ENCODE measurements around the gene ARID1B. TPM values are rescaled to one million over a fixed set of nuclear protein-coding genes. Genes with fewer than 3 reads are reported as not detected.

The ARID1B gene
- total RNA-seq, 1 experiment from 2014 or later, result 15.5 TPM

- DNase-seq (ENCODE audit: extremely low read depth, low read depth), result no peak
These were observed 97.9 kb downstream of the ARID1B start for GRCh38 chr6:156875062-156875461.

DNA sequence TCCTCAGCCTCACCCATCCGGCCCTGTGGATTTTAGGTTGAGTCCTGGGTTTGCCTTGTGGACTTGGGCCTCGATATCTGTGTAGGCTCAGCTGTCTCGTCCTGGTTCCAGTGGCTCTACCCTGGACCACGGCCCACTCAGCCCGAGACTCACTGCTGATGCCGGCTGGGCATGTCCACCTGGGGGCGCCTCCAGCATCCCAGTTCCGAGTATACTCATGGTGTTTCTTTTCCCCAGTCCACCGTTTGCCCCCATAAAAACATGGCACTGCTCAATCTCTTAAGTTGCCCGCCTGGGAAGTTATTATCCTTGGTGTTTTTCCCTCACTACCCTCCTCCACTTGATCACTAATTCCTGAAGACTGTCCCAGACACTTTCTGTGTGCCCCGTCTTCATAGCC is 99.1 kb downstream of the ARID1B start:
- no peak for DNase-seq (ENCODE audit: extremely low read depth, low read depth)

DNA sequence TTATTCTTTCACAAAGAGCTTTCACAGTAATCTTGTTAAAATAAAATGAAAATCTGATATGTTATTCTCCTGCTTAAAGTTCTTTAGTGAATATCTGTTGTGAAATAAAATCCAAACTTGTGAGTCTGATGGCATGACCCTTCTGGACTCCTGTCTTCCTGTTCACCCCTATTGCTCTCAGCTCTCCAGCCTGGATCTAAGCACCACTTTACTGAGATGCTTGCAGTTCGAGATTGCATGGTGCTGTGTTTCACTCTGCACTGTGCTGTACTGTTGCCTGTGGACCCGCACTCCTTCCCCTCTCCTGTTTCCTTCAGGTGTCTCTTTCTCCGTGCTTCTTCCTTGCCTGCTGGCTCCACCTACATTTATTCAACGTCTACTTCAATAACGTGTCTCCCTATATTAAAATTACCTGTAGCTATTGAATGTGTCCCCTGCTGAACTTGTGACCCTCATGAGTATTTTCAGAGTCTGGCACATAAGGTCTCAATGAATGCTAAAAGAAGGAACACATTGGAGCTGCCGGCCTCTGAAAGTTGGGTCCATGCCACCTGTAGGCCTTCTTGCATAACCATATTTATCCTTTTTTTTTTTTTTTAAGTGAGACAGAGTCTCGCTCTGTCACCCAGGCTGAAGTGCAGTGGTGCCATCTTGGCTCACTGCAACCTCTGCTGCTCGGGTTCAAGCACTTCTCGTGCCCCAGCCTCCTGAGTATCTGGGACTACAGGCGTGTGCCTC is 100.1 kb downstream of the ARID1B start:
- DNase-seq (ENCODE audit: extremely low read depth, low read depth), result no peak

GRCh38 chr6:156878681-156879080 is 101.5 kb downstream of the ARID1B start:
- DNase-seq (ENCODE audit: extremely low read depth, low read depth), result no peak

DNA sequence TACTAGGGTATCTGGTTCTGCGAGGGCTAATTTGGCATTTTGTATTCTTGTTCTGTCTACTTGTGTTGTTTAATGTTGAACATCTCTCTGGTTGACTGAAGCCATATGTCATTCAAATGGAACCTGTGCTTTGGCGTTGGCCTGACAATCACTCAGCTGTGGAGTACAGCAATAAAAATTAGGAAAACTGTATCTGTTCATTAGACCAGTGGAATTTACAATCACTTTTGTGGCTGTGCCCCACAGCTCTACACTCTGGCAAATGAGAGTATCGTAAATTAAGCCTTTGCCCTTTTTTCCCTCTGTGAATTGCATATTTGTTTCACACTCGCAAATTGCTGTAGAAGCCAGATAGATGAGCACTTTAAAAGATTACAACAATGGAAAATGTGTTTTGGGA is 102.0 kb downstream of the ARID1B start:
- DNase-seq (ENCODE audit: extremely low read depth, low read depth), result no peak

GRCh38 chr6:156879591-156879990 is 102.4 kb downstream of the ARID1B start:
- DNase-seq (ENCODE audit: extremely low read depth, low read depth), result no peak

DNA sequence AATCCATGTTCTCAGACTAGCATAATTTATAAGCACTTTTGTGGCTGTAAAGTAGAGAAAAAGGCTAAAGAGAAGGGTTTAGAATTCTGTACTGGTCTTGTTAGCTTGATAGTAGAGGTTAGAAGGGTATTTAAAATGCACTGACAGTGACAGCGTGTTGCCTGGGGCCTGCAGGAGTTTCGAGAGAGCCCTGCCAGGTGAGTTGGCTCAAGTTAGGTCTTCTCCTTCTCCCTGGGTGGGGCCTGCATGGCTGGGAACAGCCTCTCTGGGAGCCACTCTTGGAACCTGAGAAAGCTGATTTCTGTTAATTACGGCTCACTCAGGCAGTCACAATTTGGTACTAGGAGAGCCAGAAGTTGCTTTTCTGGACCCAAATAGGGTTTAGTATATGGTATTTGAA is 103.7 kb downstream of the ARID1B start:
- no peak for DNase-seq (ENCODE audit: extremely low read depth, low read depth)

GRCh38 chr6:156881687-156882629 is 104.8 kb downstream of the ARID1B start:
- DNase-seq (ENCODE audit: extremely low read depth, low read depth), result no peak

DNA sequence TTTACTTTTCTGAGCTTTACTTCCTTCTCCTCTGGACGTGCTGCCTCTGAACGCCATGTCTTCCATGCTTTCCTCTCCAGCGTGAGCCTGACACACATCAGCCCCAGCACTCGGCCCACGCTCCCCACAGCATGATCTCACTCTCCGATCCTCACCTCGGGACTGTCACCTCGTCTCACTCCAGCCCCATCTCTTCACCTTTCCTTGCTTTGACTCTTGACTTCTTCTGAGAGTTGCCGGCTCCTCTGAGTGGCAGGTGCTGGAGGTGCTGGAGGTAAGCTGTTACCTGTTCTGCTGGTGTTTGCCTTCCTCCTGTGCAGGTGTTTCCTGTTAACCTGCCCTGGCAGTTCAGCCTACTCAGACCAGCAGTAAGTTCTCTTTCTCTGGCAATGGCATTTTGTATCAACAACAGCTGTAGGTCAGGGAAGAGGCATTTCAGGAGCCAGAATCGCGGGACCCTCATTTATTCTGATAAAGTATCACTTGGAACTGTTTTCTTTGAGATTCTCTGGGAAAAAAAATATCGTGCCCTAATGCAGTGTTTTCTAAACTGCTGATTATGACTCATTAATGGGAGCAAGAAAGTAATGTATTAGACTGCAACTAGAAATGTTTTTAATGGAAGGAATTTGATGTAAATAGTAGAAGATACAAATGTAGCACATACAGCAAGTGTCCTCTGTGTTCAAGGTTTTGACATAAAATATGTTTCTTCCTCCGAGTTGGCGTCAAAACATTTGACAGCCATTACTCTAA is 106.5 kb downstream of the ARID1B start:
- no peak for DNase-seq (ENCODE audit: extremely low read depth, low read depth)

- DNase-seq (ENCODE audit: extremely low read depth, low read depth), result no peak
These were observed 107.1 kb downstream of the ARID1B start for GRCh38 chr6:156884306-156884705.

GRCh38 chr6:156885562-156885961 is 108.4 kb downstream of the ARID1B start:
- no peak for DNase-seq (ENCODE audit: extremely low read depth, low read depth)

DNA sequence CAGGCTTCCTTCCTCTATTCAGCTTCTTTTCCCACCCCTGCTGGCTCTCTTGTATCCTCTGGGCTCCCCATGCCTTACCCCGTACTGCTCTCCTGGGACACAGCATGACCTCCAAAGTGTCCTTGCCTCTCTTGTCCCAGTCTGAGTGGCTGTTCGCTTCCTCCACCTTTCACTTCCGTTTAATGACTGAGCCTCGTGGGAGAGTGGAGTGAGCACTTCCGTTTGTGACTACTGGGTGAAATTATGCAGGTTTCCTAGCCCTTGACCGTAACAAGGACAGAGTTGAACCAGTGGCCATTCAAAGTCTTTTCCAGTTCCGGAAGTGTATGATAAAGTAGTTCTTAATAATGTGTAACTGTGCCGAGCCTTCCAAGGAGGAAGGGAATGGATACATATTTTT is 109.2 kb downstream of the ARID1B start:
- DNase-seq (ENCODE audit: extremely low read depth, low read depth), result no peak

DNA sequence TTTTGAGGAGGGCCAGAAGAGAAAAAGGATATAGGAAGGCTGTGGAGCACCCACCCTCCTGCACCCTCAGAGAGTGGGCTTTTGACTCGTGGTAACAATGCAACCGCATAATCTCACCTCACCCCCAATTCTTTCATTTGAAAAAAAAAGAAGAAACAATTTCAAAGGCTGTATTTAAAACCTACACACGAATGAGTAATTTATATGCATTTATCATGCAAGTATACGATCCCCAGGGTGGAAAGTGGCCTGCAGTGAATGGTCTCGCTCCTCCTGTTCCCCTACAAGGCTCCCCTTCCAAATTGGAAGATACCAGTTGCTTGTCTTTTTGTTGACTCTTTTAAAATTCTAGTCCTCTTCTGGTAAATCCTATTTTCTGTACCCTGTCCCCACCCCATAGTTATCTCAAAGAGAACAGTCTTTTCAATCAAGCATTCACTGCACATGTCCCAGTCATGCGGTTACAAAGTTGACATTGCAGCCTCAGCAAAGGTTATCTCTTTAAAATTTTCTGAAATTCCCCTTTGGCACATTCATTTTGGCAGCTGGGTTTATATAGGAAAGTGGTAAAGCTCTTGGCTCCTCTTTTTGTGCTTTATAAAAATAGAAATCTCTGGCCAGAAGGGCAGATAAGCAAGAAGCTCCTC is 110.6 kb downstream of the ARID1B start:
- DNase-seq (ENCODE audit: extremely low read depth, low read depth), result no peak

GRCh38 chr6:156889469-156889868 is 112.3 kb downstream of the ARID1B start:
- DNase-seq (ENCODE audit: extremely low read depth, low read depth), result no peak

GRCh38 chr6:156889986-156890385 is 112.8 kb downstream of the ARID1B start:
- no peak for DNase-seq (ENCODE audit: extremely low read depth, low read depth)

GRCh38 chr6:156890627-156891314 is 113.6 kb downstream of the ARID1B start:
- no peak for DNase-seq (ENCODE audit: extremely low read depth, low read depth)

DNA sequence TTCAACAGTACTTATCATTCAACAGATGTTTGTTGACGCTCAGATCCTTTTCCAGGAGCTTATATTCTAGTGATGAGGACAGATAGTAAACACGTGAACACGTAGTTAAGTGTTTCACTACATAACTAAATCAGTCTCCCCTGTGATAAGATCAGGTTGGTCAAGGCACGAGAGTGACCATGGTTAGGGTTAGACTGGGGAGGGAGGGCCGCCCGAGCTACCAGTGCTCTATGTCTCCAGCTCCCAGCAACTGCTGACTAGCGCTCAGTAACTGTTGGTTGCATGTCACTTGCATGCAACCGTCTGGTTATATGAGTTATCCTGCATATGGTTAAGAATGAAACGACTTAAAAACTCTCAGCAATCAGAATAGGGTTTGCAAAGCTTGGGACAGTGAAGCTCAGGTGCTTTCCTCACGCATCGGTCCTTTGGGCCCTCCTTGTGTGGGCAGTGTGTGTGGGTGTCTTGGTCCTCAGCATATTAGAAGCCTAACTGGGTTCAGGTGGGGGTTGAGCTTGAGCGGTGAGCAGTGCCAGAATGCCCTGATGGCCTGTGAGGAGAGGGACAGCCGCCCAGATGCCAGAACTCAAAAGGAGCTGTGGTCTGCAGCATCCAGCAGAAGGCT is 120.8 kb downstream of the ARID1B start:
- no peak for DNase-seq (ENCODE audit: extremely low read depth, low read depth)

DNA sequence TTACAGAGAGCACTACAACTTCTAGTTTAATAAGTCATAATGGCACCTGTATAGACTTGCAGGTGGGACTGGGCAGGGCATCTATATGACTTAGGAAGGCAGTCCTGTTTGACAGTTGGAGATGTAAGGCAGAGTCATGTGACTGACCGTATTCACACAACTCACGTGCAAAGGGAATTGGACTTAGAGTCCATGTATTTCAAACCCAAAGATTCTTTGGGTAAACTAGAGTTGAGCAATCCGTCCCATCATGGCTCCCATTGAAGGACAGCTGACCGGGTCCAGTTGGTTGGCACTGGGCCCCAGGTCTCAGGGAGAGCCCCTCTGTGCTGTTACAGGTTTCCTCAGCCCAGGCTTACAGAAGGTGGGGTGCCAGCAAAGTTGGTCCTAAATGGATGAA is 121.9 kb downstream of the ARID1B start:
- DNase-seq (ENCODE audit: extremely low read depth, low read depth), result no peak

GRCh38 chr6:156899532-156900135 is 122.5 kb downstream of the ARID1B start:
- DNase-seq (ENCODE audit: extremely low read depth, low read depth), result no peak
